Esophagus muscularis mucosa (tissue), 3 donors: ENCODE measurements around the gene GATM.

Source experiments
- CTCF ChIP-seq, 3 experiments: fragments of 200-600 bp in 2 of 3; fragments of 450-650 bp in 1 of 3; sonication (generic) in 2 of 3; IDR thresholded peaks; one replicate each; pipeline ENCODE4 v1.5.1; 2017 to 2019; ENCODE audit warnings: antibody characterized with exemption in 3 of 3, mild to moderate bottlenecking in 2 of 3, moderate library complexity in 1 of 3
- POLR2A ChIP-seq: fragments of 450-650 bp; IDR thresholded peaks from one replicate; pipeline ENCODE4 v1.6.1; 2017; ENCODE audit warnings: antibody characterized with exemption, moderate library complexity, mild to moderate bottlenecking, low read depth

- no peak for TF ChIP-seq CTCF (IDR thresholded peaks at IDR 0.05)
- no peak for TF ChIP-seq POLR2A
Observed at GRCh38 chr15:45346381-45346780, 32.0 kb downstream of the GATM start.
